Liver (tissue), 2 donors: ENCODE data around the gene TMEFF1.

Experiments used
- CTCF ChIP-seq: fragments of 150-350 bp; IDR thresholded peaks from 2 replicates; pipeline ENCODE4 v1.5.1; 2017; ENCODE audit warnings: improper control_type of control experiment, low read depth, low read length; ENCODE audit not compliant: missing input control
- MAX ChIP-seq: IDR thresholded peaks from 2 replicates; pipeline ENCODE4 v1.6.1; 2016; ENCODE audit warnings: antibody characterized with exemption
- REST ChIP-seq: IDR thresholded peaks from 2 replicates; pipeline ENCODE4 v1.6.1; 2016; ENCODE audit warnings: antibody characterized with exemption, mild to moderate bottlenecking
- donor health status: healthy.

- TF ChIP-seq CTCF (no peak), MAX (no peak), REST (no peak)
Observed at GRCh38 chr9:100567856-100568255, 94.9 kb downstream of the TMEFF1 start.
